Peyer's patch (tissue), 4 donors: ENCODE measurements around the gene LYPD8. TPM values are rescaled to one million over a fixed set of nuclear protein-coding genes. Genes with fewer than 3 reads are reported as not detected.
"Not testable (repeated sequence)": the region's sequence is repeated elsewhere in the genome, so short reads cannot be mapped to it uniquely, and the experiment has no call there.

ENCODE experiments used
- DNase-seq, 3 donors: peaks; one replicate each; pipeline ENCODE4 v3.0.0-alpha.2; 2017 to 2019
- H3K27ac ChIP-seq, 4 donors: fragments of 200-600 bp; sonication (generic); one replicate each; pipeline ENCODE4 v1.5.1; 2016 to 2019
- H3K27me3 ChIP-seq, 2 donors: fragments of 200-600 bp; sonication (generic); one replicate each; pipeline ENCODE4 v1.5.1; 2019
- H3K36me3 ChIP-seq, 3 donors: fragments of 200-600 bp; sonication (generic); one replicate each; pipeline ENCODE4 v1.5.1; 2016 to 2019
- H3K4me1 ChIP-seq, 4 donors: fragments of 200-600 bp; sonication (generic); one replicate each; pipeline ENCODE4 v1.5.1; 2016 to 2019
- H3K4me3 ChIP-seq, 4 donors: fragments of 200-600 bp; sonication (generic); 1 replicate in 3 of 4; 2 replicates in 1 of 4; pipeline ENCODE4 v1.5.1; 2016 to 2019; ENCODE audit warnings: mild to moderate bottlenecking in 1 of 4
- H3K9me3 ChIP-seq, 4 donors: fragments of 200-600 bp; sonication (generic); one replicate each; pipeline ENCODE4 v1.5.1; 2016 to 2019; ENCODE audit warnings: mild to moderate bottlenecking in 1 of 4
- CTCF ChIP-seq, 6 experiments: fragments of 450-650 bp in 4 of 6; fragments of 200-600 bp in 2 of 6; sonication (generic) in 1 of 6; IDR thresholded peaks; one replicate each; pipeline ENCODE4 v1.5.1; 2017 to 2019; ENCODE audit warnings: antibody characterized with exemption in 6 of 6, mild to moderate bottlenecking in 3 of 6, moderate library complexity in 1 of 6
- POLR2A ChIP-seq, 2 donors: fragments of 450-650 bp; IDR thresholded peaks; one replicate each; pipeline ENCODE4 v1.5.1; 2017; ENCODE audit warnings: antibody characterized with exemption in 2 of 2, mild to moderate bottlenecking in 2 of 2, moderate library complexity in 2 of 2
- total RNA-seq, 4 donors: library from RNA; depleted of rRNA; stranded (reverse); fragments of >200 nt; gene quantifications; one replicate each; pipeline ENCODE4 v1.1.0, GENCODE V29; 2016

The LYPD8 gene
- total RNA-seq, 4 donors from 2014 or later, result 28.5 to 53.8 (median 34.7) TPM; not detected in 1

DNA sequence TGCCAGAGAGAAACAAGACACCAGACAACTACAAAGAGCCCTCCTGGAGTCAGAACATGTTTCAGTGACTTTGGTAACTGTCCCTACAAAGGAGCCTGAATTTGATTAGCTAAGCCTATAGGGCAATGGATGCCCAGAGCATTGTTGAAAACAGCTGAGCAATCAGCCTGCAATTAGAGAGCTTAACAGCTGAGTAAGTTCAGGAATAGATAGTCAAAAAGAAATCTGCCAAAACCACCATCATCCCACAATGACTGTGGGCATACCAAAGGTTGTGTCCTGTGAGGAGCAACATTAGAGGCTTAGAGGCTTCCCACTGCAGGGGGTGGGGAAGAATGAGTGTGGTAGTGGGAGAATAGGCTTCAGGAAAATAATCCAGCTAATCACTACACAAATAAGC is 38.0 kb upstream of the LYPD8 start:
- DNase-seq, result no peak

DNA sequence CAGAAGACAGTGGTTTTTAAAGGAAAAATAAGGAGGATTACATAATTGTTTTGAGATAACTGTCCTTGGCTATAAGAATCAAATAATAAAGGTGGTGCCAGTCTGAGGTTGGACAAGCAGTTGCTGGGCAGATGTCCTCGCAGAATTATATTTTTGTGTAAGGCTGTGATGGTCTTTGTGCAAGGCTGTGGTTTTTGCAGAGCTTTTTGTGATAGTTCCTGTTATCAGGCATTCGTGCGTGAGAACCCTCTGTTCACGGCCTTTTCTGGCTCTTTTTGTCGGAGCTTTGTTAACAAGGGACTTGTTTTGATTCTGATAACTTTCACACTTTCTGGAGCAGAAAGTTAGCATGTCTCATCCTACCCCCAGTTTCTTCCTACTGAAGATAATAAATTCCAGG is 36.8 kb upstream of the LYPD8 start:
- no peaks in the 10 kb centered on the region for H3K27me3 ChIP-seq
- peak in 1 of 3 donors; percentile 31 for DNase-seq
- peaks cover 0 to 42% (median 3%) of the 10 kb centered on the region in 4 donors for H3K4me1 ChIP-seq
- H3K9me3 ChIP-seq, result no peaks in the 10 kb centered on the region
- TF ChIP-seq POLR2A (IDR thresholded peaks at IDR 0.05) (no peak), CTCF (IDR thresholded peaks at IDR 0.05) (no peak)
- no peaks in the 10 kb centered on the region for H3K36me3 ChIP-seq
- no peak overlapping the region for H3K4me3 ChIP-seq
- H3K27ac ChIP-seq, result peak overlapping the region in 2 of 4 donors; percentile 38 to 62

More for the DNA sequence above, 38.0 kb upstream of the LYPD8 start:
- H3K9me3 ChIP-seq, result no peaks in the 10 kb centered on the region
- H3K4me1 ChIP-seq, result peaks cover 0 to 30% (median 1%) of the 10 kb centered on the region in 4 donors
- no peak overlapping the region for H3K4me3 ChIP-seq
- TF ChIP-seq POLR2A (IDR thresholded peaks at IDR 0.05) (no peak), CTCF (IDR thresholded peaks at IDR 0.05) (no peak)
- no peaks in the 10 kb centered on the region for H3K27me3 ChIP-seq
- H3K27ac ChIP-seq, result no peak overlapping the region
- no peaks in the 10 kb centered on the region for H3K36me3 ChIP-seq

GRCh38 chr1:248791010-248791409 is 35.5 kb upstream of the LYPD8 start:
- H3K27ac ChIP-seq, result peak overlapping the region in 2 of 4 donors; percentile 31 to 62

GRCh38 chr1:248790456-248790855 is 34.9 kb upstream of the LYPD8 start:
- no peaks in the 10 kb centered on the region for H3K9me3 ChIP-seq
- H3K27me3 ChIP-seq, result no peaks in the 10 kb centered on the region
- DNase-seq, result no peak
- no peaks in the 10 kb centered on the region for H3K36me3 ChIP-seq
- TF ChIP-seq CTCF (IDR thresholded peaks at IDR 0.05), result no peak
- no peak for TF ChIP-seq POLR2A (IDR thresholded peaks at IDR 0.05)
- H3K4me3 ChIP-seq, result no peak overlapping the region
- H3K4me1 ChIP-seq, result peaks cover 0 to 52% (median 3%) of the 10 kb centered on the region in 4 donors
- H3K27ac ChIP-seq, result peak overlapping the region in 2 of 4 donors; percentile 31 to 62

More at GRCh38 chr1:248791010-248791409, 35.5 kb upstream of the LYPD8 start:
- peak in 1 of 3 donors; percentile 78 for DNase-seq
- H3K36me3 ChIP-seq, result no peaks in the 10 kb centered on the region
- H3K27me3 ChIP-seq, result no peaks in the 10 kb centered on the region
- H3K4me3 ChIP-seq, result no peak overlapping the region
- TF ChIP-seq POLR2A (IDR thresholded peaks at IDR 0.05) (no peak), CTCF (IDR thresholded peaks at IDR 0.05) (peak in 3 of 6 experiments; percentile 53 to 73 (median 54))
- no peaks in the 10 kb centered on the region for H3K9me3 ChIP-seq
- H3K4me1 ChIP-seq, result peaks cover 0 to 48% (median 3%) of the 10 kb centered on the region in 4 donors

DNA sequence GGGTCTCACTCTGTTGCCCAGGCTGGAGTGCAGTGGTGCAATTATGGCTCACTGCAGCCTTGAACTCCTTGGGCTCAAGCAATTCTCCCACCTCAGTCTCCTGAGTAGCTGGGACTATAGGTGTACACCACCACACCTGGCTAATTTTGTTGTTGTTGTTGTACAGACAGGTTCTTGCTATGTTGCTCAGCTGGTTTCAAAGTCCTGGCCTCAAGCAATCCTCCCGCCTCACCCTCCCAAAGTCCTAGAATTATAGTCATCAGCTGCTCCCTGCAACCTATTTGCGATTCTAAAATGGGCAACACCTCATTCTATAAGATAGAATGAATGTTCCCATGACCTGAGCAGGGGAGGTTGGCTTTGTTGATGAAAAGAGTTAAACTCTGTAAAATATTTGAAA is 33.8 kb upstream of the LYPD8 start:
- DNase-seq, H3K4me3 ChIP-seq, H3K27me3 ChIP-seq, H3K9me3 ChIP-seq, H3K36me3 ChIP-seq: not testable (repeated sequence)
- peak overlapping the region in 3 of 4 donors; percentile 0 to 85 (median 68) for H3K27ac ChIP-seq
- peaks cover 0 to 52% (median 3%) of the 10 kb centered on the region in 4 donors for H3K4me1 ChIP-seq

DNA sequence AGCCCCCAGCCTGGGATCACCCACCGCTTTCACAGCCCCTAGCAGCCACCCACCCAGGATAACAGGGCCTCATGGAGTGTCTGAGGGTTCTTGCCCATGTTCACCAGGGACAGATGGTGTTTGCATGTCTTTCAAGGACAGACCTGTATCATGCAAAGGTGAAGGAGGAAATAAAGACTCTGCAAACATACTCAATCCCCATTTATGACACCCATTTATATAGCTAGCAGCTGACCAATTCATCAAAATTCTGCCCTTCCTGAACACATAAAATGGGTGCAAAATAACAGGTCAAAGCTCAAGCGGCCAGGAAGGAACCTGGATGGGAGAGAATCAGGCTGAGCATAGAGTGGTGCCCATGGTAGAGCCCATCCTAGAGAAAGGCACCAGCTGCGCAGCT is 32.8 kb upstream of the LYPD8 start:
- Histone ChIP-seq H3K9me3 (no peaks in the 10 kb centered on the region), H3K4me1 (peaks cover 0 to 59% (median 4%) of the 10 kb centered on the region in 4 donors), H3K36me3 (no peaks in the 10 kb centered on the region), H3K4me3 (no peak overlapping the region), H3K27me3 (no peaks in the 10 kb centered on the region), H3K27ac (peak overlapping the region in 3 of 4 donors; percentile 30 to 85 (median 68))
- TF ChIP-seq POLR2A (IDR thresholded peaks at IDR 0.05), result no peak
- no peak for TF ChIP-seq CTCF (IDR thresholded peaks at IDR 0.05)
- no peak for DNase-seq
